Endodermal cell (in vitro differentiated cells): Measurements from ENCODE around the gene PIEZO2. TPM values are rescaled to one million over a fixed set of nuclear protein-coding genes. Genes with fewer than 3 reads are reported as not detected.
"Not testable (repeated sequence)": the region's sequence is repeated elsewhere in the genome, so short reads cannot be mapped to it uniquely, and the experiment has no call there.

ENCODE experiments used
- DNase-seq: peaks from one replicate; pipeline ENCODE4 v3.0.0-alpha.2; 2017
- H3K27ac ChIP-seq: 2 replicates; pipeline ENCODE4 v1.5.1; 2013; ENCODE audit warnings: mild to moderate bottlenecking, low read depth, low read length, moderate library complexity
- H3K27me3 ChIP-seq: 2 replicates; pipeline ENCODE4 v1.6.1; 2013; ENCODE audit warnings: mild to moderate bottlenecking, low read length, moderate library complexity; ENCODE audit not compliant: insufficient read depth, control insufficient read depth, poor library complexity, severe bottlenecking
- H3K36me3 ChIP-seq: 2 replicates; pipeline ENCODE4 v1.7.0; 2013; ENCODE audit warnings: mild to moderate bottlenecking, low read length, moderate library complexity; ENCODE audit not compliant: control insufficient read depth, insufficient read depth
- H3K4me1 ChIP-seq: one replicate; pipeline ENCODE4 v1.7.0; 2013; ENCODE audit warnings: low read length; ENCODE audit not compliant: control insufficient read depth, insufficient read depth
- H3K4me3 ChIP-seq: 2 replicates; pipeline ENCODE4 v1.5.1; 2013; ENCODE audit warnings: mild to moderate bottlenecking, low read length, moderate library complexity
- H3K9ac ChIP-seq: 2 replicates; pipeline ENCODE4 v1.6.1; 2013; ENCODE audit warnings: mild to moderate bottlenecking, low read length, moderate library complexity; ENCODE audit not compliant: poor library complexity, severe bottlenecking; ENCODE audit errors: extremely low read depth
- H3K9me3 ChIP-seq: 2 replicates; pipeline ENCODE4 v1.6.1; 2013; ENCODE audit warnings: mild to moderate bottlenecking, low read length, moderate library complexity; ENCODE audit not compliant: control insufficient read depth
- H3K27ac Mint-ChIP-seq: 2 replicates; pipeline ENCODE4 v1.8.0; 2020; ENCODE audit warnings: mixed read lengths
- H3K27me3 Mint-ChIP-seq: 2 replicates; pipeline ENCODE4 v1.8.0; 2021; ENCODE audit warnings: mild to moderate bottlenecking, mixed read lengths; ENCODE audit not compliant: insufficient read depth
- H3K36me3 Mint-ChIP-seq: 2 replicates; pipeline ENCODE4 v1.8.0; 2020; ENCODE audit warnings: low read depth, mixed read lengths
- H3K4me1 Mint-ChIP-seq: 2 replicates; pipeline ENCODE4 v1.8.0; 2020; ENCODE audit warnings: mixed read lengths
- H3K4me3 Mint-ChIP-seq: 2 replicates; pipeline ENCODE4 v1.8.0; 2020; ENCODE audit warnings: mild to moderate bottlenecking, moderate library complexity, mixed read lengths
- H3K9me3 Mint-ChIP-seq: 2 replicates; pipeline ENCODE4 v1.8.0; 2020; ENCODE audit warnings: mild to moderate bottlenecking, mixed read lengths
- WGBS, 2 experiments: methylation state at CpG; one replicate each; pipeline versions ENCODE4 v1.1.5 to v1.1.7; 2013; ENCODE audit warnings: missing lambda C conversion rate in 2 of 2, mixed read lengths in 1 of 2; ENCODE audit not compliant: insufficient coverage in 1 of 2, insufficient read length in 1 of 2; 5-methylcytosine and 5-hydroxymethylcytosine counted together
- total RNA-seq, 2 donors: library from RNA; stranded (reverse); fragmentation: NEBNext Ultra II Directional in 1 of 2; extraction: Animal tissue kit (Norgen Biotek cat#: 25700) in 1 of 2; gene quantifications; 2 replicates in 1 of 2; 3 replicates in 1 of 2; pipeline ENCODE4 v1.2.1, GENCODE V29; 2021
- TF ChIP-seq, protein P1 (sequence below): fragments of 200-600 bp; sonication (generic); conservative IDR thresholded peaks from 2 replicates; pipeline ENCODE4 v1.5.0; 2021; ENCODE audit warnings: antibody characterized with exemption, mild to moderate bottlenecking

Gene PIEZO2
- total RNA-seq, 2 donors from 2014 or later = 7.3 to 12.1 TPM

DNA sequence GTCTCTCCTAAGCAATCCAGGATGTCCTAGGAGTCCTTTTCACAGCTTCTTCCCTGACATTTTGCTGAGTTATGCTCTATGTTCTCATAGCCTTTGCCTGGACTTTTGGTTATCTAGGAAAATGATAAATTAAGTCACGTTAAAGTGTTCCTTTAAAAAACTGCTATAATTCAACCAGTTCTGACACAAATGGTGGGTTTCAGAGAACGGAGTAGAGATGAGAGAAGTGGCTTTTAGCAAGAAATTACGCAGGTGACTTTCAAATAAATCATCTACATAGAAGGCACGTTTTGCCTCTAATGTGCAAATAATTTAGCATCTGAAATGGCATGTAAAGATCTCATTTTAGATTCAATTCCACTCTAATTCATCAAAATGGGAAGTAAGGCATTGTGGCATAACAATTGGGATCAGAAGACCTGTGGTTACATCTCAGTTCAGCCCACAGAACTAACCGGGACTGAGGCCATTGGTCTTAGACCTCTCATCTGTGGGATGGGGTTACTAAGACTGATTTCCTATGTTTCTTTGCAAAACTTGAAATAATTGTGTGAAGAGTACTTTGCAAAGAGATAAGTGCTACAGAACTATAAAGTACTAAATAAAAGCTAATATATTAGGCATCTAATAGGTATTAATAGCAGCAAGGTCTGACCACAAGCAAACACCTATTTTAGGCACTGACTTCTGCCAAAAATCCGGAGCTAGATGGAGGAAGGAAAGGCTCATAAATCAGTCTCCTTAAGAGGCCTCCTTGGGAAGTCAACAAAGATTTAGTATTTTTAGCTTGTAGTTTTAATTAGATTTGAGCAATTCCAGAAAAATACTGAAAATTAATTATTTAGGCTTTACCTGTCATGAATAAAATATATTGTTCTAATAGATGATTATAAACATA is 211.4 kb downstream of the PIEZO2 start:
- H3K9ac ChIP-seq = no peak overlapping the region
- H3K9me3 ChIP-seq = peaks cover 4% of the 10 kb centered on the region
- H3K27me3 ChIP-seq = no peaks in the 10 kb centered on the region
- H3K36me3 ChIP-seq = no peaks in the 10 kb centered on the region
- peaks cover 7% of the 10 kb centered on the region for H3K9me3 Mint-ChIP-seq
- no peak overlapping the region for H3K27ac ChIP-seq
- H3K4me3 Mint-ChIP-seq = no peak overlapping the region
- no peak overlapping the region for H3K4me3 ChIP-seq
- H3K27me3 Mint-ChIP-seq = no peaks in the 10 kb centered on the region
- WGBS, 2 experiments = 75 to 82% methylated on average over 3 to 6 of the region's 6 CpGs
- no peak for DNase-seq
- peaks cover 25% of the 10 kb centered on the region for H3K4me1 Mint-ChIP-seq
- TF ChIP-seq, protein P1, sequence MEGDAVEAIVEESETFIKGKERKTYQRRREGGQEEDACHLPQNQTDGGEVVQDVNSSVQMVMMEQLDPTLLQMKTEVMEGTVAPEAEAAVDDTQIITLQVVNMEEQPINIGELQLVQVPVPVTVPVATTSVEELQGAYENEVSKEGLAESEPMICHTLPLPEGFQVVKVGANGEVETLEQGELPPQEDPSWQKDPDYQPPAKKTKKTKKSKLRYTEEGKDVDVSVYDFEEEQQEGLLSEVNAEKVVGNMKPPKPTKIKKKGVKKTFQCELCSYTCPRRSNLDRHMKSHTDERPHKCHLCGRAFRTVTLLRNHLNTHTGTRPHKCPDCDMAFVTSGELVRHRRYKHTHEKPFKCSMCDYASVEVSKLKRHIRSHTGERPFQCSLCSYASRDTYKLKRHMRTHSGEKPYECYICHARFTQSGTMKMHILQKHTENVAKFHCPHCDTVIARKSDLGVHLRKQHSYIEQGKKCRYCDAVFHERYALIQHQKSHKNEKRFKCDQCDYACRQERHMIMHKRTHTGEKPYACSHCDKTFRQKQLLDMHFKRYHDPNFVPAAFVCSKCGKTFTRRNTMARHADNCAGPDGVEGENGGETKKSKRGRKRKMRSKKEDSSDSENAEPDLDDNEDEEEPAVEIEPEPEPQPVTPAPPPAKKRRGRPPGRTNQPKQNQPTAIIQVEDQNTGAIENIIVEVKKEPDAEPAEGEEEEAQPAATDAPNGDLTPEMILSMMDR = no peak
- peaks cover 5% of the 10 kb centered on the region for H3K4me1 ChIP-seq
- H3K27ac Mint-ChIP-seq = no peak overlapping the region
- H3K36me3 Mint-ChIP-seq = peaks cover 4% of the 10 kb centered on the region

DNA sequence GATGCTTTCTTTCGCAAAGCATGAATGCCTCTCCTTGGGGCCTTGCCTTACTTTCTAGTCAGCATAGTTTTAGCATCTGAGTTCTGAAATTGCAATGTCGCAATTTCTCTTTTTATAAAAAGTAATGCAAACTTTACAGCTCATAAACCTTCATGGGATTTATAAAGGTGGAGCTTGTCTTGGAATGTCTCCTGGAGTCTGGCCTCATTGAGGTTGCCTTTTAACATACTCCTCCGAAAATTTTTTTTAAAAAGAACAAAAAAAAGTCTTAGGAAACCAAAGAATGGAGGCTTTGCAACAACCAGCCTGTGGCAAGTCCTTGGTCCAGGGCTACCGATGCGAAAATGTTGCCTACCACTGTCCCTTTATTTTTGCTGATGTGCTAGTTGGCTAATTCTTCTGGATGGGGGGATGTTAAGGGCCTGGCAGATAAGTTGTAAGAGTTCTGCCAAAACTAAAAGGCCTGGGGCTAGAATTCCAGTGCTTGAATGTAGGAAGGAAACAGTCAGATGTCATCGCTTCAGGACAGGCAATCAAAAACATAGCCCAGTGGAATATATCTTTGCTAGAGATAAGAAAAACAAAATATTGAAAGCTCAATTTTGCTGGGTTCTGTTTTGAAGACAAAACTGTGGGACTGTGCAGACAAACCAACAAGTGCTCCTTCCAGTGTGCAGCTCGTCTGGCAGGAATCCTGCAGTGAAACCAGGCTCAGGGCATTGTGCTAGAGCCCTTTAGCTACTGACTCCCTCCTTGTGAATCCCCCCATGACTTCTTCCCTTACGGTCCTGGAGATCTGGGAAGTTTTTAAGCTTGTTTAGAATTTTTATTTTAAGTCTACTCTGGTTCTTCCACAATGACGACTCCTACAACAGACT is 213.0 kb downstream of the PIEZO2 start:
- Histone ChIP-seq H3K9ac (no peak overlapping the region), H3K4me3 (no peak overlapping the region), H3K4me1 (peaks cover 5% of the 10 kb centered on the region), H3K27ac (no peak overlapping the region), H3K27me3 (no peaks in the 10 kb centered on the region), H3K36me3 (no peaks in the 10 kb centered on the region), H3K9me3 (peaks cover 8% of the 10 kb centered on the region)
- no peak overlapping the region for H3K4me3 Mint-ChIP-seq
- no peaks in the 10 kb centered on the region for H3K36me3 Mint-ChIP-seq
- WGBS, 2 experiments = 81 to 86% methylated on average over 6 to 7 of the region's 9 CpGs
- no peaks in the 10 kb centered on the region for H3K27me3 Mint-ChIP-seq
- TF ChIP-seq, protein P1 = no peak
- no peaks in the 10 kb centered on the region for H3K9me3 Mint-ChIP-seq
- H3K27ac Mint-ChIP-seq = no peak overlapping the region
- DNase-seq = no peak
- peaks cover 25% of the 10 kb centered on the region for H3K4me1 Mint-ChIP-seq

DNA sequence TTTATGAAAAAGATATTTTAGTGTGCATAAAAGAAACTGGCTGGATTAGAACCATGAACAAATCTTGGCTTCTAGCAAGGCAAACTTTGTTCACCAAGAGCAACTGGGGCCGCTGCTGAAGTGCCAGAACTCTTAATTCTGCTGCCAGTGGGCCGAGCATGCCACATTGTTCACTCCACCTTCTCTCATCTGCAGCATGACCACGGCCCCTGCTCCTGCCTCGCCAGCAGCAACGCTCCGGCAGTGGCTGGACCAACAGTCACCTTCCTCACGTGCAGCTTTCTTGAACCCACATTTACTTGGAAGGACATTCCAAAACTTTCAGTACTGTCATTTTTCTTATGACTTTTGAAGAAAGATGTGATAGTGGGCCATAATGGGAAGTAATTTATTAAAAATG is 213.8 kb downstream of the PIEZO2 start:
- Mint-ChIP-seq H3K9me3 (no peaks in the 10 kb centered on the region), H3K27ac (no peak overlapping the region), H3K4me3 (no peak overlapping the region), H3K27me3 (no peaks in the 10 kb centered on the region), H3K4me1 (peaks cover 26% of the 10 kb centered on the region), H3K36me3 (no peaks in the 10 kb centered on the region)
- Histone ChIP-seq H3K4me3 (no peak overlapping the region), H3K36me3 (no peaks in the 10 kb centered on the region), H3K27me3 (no peaks in the 10 kb centered on the region), H3K9me3 (peaks cover 7% of the 10 kb centered on the region), H3K27ac (no peak overlapping the region), H3K4me1 (peaks cover 7% of the 10 kb centered on the region), H3K9ac (no peak overlapping the region)
- no peak for DNase-seq
- TF ChIP-seq, protein P1 = no peak
- 94 to 100% methylated on average over 2 to 7 of the region's 7 CpGs for WGBS, 2 experiments

DNA sequence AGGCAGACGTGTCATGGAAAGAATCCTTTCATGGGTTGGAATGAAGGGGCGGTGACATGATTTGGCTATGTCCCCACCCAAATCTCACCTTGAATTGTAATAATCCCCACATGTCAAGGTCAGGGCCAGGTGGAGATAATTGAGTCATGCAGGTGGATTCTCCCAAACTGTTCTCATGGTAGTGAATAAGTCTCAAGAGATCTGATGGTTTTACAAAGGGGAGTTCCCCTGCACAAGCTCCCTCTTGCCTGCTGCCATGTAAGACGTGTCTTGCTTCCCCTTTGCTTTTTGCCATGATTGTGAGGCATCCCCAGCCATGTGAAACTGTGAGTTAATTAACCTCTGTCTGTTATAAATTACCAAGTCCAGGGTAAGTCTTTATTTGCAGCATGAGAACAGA is 215.7 kb downstream of the PIEZO2 start:
- not testable (repeated sequence) for H3K4me3 ChIP-seq, H3K9me3 ChIP-seq, H3K27me3 Mint-ChIP-seq, H3K4me3 Mint-ChIP-seq, H3K27me3 ChIP-seq, H3K36me3 Mint-ChIP-seq, H3K9me3 Mint-ChIP-seq, H3K27ac Mint-ChIP-seq, DNase-seq, H3K27ac ChIP-seq, H3K9ac ChIP-seq, H3K36me3 ChIP-seq
- 92 to 100% methylated on average over 2 to 3 of the region's 3 CpGs for WGBS, 2 experiments
- peaks cover 44% of the 10 kb centered on the region for H3K4me1 Mint-ChIP-seq
- peaks cover 23% of the 10 kb centered on the region for H3K4me1 ChIP-seq
